ENCODE results near the gene POLE4. TPM values are rescaled to one million over a fixed set of nuclear protein-coding genes. Genes with fewer than 3 reads are reported as not detected.
A peak's percentile ranks its signal among the peaks of the same experiment; 100 is the strongest.

The POLE4 gene
- total RNA-seq, result 31.2 to 47.2 TPM (median 39.5 TPM) in 3 replicates
- long read RNA-seq, transcript POLE4-205 (4 exons, 1,248 nt), result major isoform, 24 of 27 reads
- long read RNA-seq, partial matches to known transcripts, result 1 of 27 reads
- long read RNA-seq, other reads (novel, unspliced or antisense), result 1 of 27 reads

- Mint-ChIP-seq H3K27ac (ENCODE audit: unreplicated experiment) (peak within 1 kb of the TSS; percentile 90), H3K4me1 (ENCODE audit: low read depth) (peaks cover 19% of the 10 kb centered on the region), H3K4me3 (ENCODE audit: unreplicated experiment) (peak within 1 kb of the TSS; percentile 79), H3K36me3 (ENCODE audit: low read depth) (peaks cover 12% of the 10 kb centered on the region), H3K9me3 (ENCODE audit: low read depth) (no peaks in the 10 kb centered on the region), H3K27me3 (ENCODE audit: low read depth) (no peaks in the 10 kb centered on the region)
- peak; percentile 96 for DNase-seq (ENCODE audit: low spot score)
- TF ChIP-seq CTCF (IDR thresholded peaks at IDR 0.05), result peak; percentile 23
Measured at GRCh38 chr2:74958274-74959105, at the start of gene POLE4. TSS of gene POLE4 (plus strand) at chr2:74958643. CDS start at chr2:74958680, 37 bp downstream.

GRCh38 chr2:74908748-74909444, 49.5 kb upstream of the POLE4 start:
- Mint-ChIP-seq H3K27ac (ENCODE audit: unreplicated experiment) (no peak overlapping the region), H3K36me3 (ENCODE audit: low read depth) (peaks cover 2% of the 10 kb centered on the region), H3K4me3 (ENCODE audit: unreplicated experiment) (peak overlapping the region; percentile 21), H3K27me3 (ENCODE audit: low read depth) (no peaks in the 10 kb centered on the region), H3K9me3 (ENCODE audit: low read depth) (no peaks in the 10 kb centered on the region), H3K4me1 (ENCODE audit: low read depth) (peaks cover 6% of the 10 kb centered on the region)
- TF ChIP-seq CTCF (IDR thresholded peaks at IDR 0.05), result no peak
- no peak for DNase-seq (ENCODE audit: low spot score)

GRCh38 chr2:74910245-74910644, 48.2 kb upstream of the POLE4 start:
- DNase-seq (ENCODE audit: low spot score), result no peak
- Mint-ChIP-seq H3K27ac (ENCODE audit: unreplicated experiment) (no peak overlapping the region), H3K4me1 (ENCODE audit: low read depth) (peaks cover 6% of the 10 kb centered on the region), H3K27me3 (ENCODE audit: low read depth) (no peaks in the 10 kb centered on the region), H3K4me3 (ENCODE audit: unreplicated experiment) (no peak overlapping the region), H3K9me3 (ENCODE audit: low read depth) (no peaks in the 10 kb centered on the region), H3K36me3 (ENCODE audit: low read depth) (peaks cover 1% of the 10 kb centered on the region)
- TF ChIP-seq CTCF (IDR thresholded peaks at IDR 0.05), result no peak

GRCh38 chr2:74911061-74911460, 47.4 kb upstream of the POLE4 start:
- peaks cover 11% of the 10 kb centered on the region for H3K4me1 Mint-ChIP-seq (ENCODE audit: low read depth)
- H3K4me3 Mint-ChIP-seq (ENCODE audit: unreplicated experiment), result no peak overlapping the region
- H3K36me3 Mint-ChIP-seq (ENCODE audit: low read depth), result no peaks in the 10 kb centered on the region
- DNase-seq (ENCODE audit: low spot score), result no peak
- no peaks in the 10 kb centered on the region for H3K9me3 Mint-ChIP-seq (ENCODE audit: low read depth)
- no peak overlapping the region for H3K27ac Mint-ChIP-seq (ENCODE audit: unreplicated experiment)
- H3K27me3 Mint-ChIP-seq (ENCODE audit: low read depth), result no peaks in the 10 kb centered on the region
- no peak for TF ChIP-seq CTCF (IDR thresholded peaks at IDR 0.05)

- DNase-seq (ENCODE audit: low spot score), result no peak
- H3K4me3 Mint-ChIP-seq (ENCODE audit: unreplicated experiment), result no peak overlapping the region
Measured at GRCh38 chr2:74915743-74916142, 42.7 kb upstream of the POLE4 start.

More at GRCh38 chr2:74915743-74916142, 42.7 kb upstream of the POLE4 start:
- Mint-ChIP-seq H3K9me3 (ENCODE audit: low read depth) (no peaks in the 10 kb centered on the region), H3K36me3 (ENCODE audit: low read depth) (peaks cover 2% of the 10 kb centered on the region), H3K4me1 (ENCODE audit: low read depth) (peaks cover 23% of the 10 kb centered on the region), H3K27ac (ENCODE audit: unreplicated experiment) (no peak overlapping the region), H3K27me3 (ENCODE audit: low read depth) (no peaks in the 10 kb centered on the region)
- no peak for TF ChIP-seq CTCF (IDR thresholded peaks at IDR 0.05)
